Testis (tissue), 3 donors: ENCODE results near the gene B3GALNT2. TPM values are rescaled to one million over a fixed set of nuclear protein-coding genes. Genes with fewer than 3 reads are reported as not detected.
"Not testable (repeated sequence)": the region's sequence is repeated elsewhere in the genome, so short reads cannot be mapped to it uniquely, and the experiment has no call there.

Experiments
- DNase-seq: peaks from one replicate; pipeline ENCODE4 v3.0.0-alpha.2; 2019
- H3K27ac ChIP-seq, 2 donors: fragments of 200-600 bp; sonication (generic); one replicate each; pipeline ENCODE4 v1.5.1; 2019
- H3K27me3 ChIP-seq: fragments of 200-600 bp; sonication (generic); one replicate; pipeline ENCODE4 v1.5.1; 2019
- H3K36me3 ChIP-seq: fragments of 200-600 bp; sonication (generic); one replicate; pipeline ENCODE4 v1.5.1; 2017; ENCODE audit warnings: low read depth; ENCODE audit errors: missing control alignments
- H3K4me1 ChIP-seq: fragments of 200-600 bp; sonication (generic); one replicate; pipeline ENCODE4 v1.5.1; 2019
- H3K4me3 ChIP-seq, 2 donors: fragments of 200-600 bp; sonication (generic); one replicate each; pipeline ENCODE4 v1.5.1; 2017 to 2019
- H3K9me3 ChIP-seq: fragments of 200-600 bp; sonication (generic); one replicate; pipeline ENCODE4 v1.5.1; 2017
- POLR2A ChIP-seq: fragments of 450-650 bp; IDR thresholded peaks from one replicate; pipeline ENCODE4 v1.6.1; 2017; ENCODE audit warnings: antibody characterized with exemption, mild to moderate bottlenecking, moderate library complexity
- WGBS, 2 donors: methylation state at CpG; one replicate each; pipeline ENCODE4 v1.1.5; 2018; 5-methylcytosine and 5-hydroxymethylcytosine counted together
- intact Hi-C: fragments of 100-400 bp; cut with DNase I; formaldehyde crosslinking; loops from one replicate; pipeline ENCODE4 v1.15.1; 2023; ENCODE audit warnings: low total_unique reads
- polyA plus RNA-seq: library from polyadenylated mRNA; stranded (reverse); fragments of 350-450 nt; fragmentation: Illumina TruSeq; extraction: RNeasy Lipid Tissue Mini Kit (QIAGEN cat#74804); gene quantifications from one replicate; pipeline ENCODE4 v1.2.3, GENCODE V29; 2014; ENCODE audit warnings: low read depth, low replicate concordance; ENCODE audit not compliant: insufficient read depth
- total RNA-seq, 2 donors: library from RNA; depleted of rRNA; stranded (reverse); fragments of >200 nt; gene quantifications; one replicate each; pipeline ENCODE4 v1.2.3, GENCODE V29; 2016
- TF ChIP-seq, protein P1 (sequence below), 3 experiments: fragments of 450-650 bp in 2 of 3; fragments of 200-600 bp in 1 of 3; sonication (generic) in 1 of 3; IDR thresholded peaks; one replicate each; pipeline ENCODE4 v1.5.1; 2016 to 2019; ENCODE audit warnings: antibody characterized with exemption in 3 of 3, mild to moderate bottlenecking in 2 of 3, moderate library complexity in 1 of 3

B3GALNT2 gene
- total and polyA plus RNA-seq, 3 donors from 2014 or later: 18.3 to 62.5 (median 32.3) TPM

- Histone ChIP-seq H3K27me3 (no peaks in the 10 kb centered on the region), H3K27ac (no peak overlapping the region), H3K36me3 (no peaks in the 10 kb centered on the region), H3K4me1 (no peaks in the 10 kb centered on the region), H3K9me3 (no peaks in the 10 kb centered on the region), H3K4me3 (no peak overlapping the region)
- WGBS, 2 donors: 75 to 79% methylated on average over 3 of the region's 3 CpGs
- no peak for TF ChIP-seq POLR2A
- TF ChIP-seq, protein P1, sequence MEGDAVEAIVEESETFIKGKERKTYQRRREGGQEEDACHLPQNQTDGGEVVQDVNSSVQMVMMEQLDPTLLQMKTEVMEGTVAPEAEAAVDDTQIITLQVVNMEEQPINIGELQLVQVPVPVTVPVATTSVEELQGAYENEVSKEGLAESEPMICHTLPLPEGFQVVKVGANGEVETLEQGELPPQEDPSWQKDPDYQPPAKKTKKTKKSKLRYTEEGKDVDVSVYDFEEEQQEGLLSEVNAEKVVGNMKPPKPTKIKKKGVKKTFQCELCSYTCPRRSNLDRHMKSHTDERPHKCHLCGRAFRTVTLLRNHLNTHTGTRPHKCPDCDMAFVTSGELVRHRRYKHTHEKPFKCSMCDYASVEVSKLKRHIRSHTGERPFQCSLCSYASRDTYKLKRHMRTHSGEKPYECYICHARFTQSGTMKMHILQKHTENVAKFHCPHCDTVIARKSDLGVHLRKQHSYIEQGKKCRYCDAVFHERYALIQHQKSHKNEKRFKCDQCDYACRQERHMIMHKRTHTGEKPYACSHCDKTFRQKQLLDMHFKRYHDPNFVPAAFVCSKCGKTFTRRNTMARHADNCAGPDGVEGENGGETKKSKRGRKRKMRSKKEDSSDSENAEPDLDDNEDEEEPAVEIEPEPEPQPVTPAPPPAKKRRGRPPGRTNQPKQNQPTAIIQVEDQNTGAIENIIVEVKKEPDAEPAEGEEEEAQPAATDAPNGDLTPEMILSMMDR (IDR thresholded peaks at IDR 0.05): no peak
- DNase-seq: no peak
- intact Hi-C loops: no loop called here
Observed at GRCh38 chr1:235468004-235468403, 36.2 kb downstream of the B3GALNT2 start.

GRCh38 chr1:235465066-235465465 lies 39.2 kb downstream of the B3GALNT2 start:
- H3K36me3 ChIP-seq: no peaks in the 10 kb centered on the region
- 91 to 97% methylated on average over 3 of the region's 3 CpGs for WGBS, 2 donors
- H3K27ac ChIP-seq: no peak overlapping the region
- no peaks in the 10 kb centered on the region for H3K4me1 ChIP-seq
- H3K9me3 ChIP-seq: no peaks in the 10 kb centered on the region
- no peak overlapping the region for H3K4me3 ChIP-seq
- DNase-seq: no peak
- no peaks in the 10 kb centered on the region for H3K27me3 ChIP-seq
- TF ChIP-seq POLR2A: no peak
- TF ChIP-seq, protein P1 (IDR thresholded peaks at IDR 0.05): no peak
- intact Hi-C loops: no loop called here

DNA sequence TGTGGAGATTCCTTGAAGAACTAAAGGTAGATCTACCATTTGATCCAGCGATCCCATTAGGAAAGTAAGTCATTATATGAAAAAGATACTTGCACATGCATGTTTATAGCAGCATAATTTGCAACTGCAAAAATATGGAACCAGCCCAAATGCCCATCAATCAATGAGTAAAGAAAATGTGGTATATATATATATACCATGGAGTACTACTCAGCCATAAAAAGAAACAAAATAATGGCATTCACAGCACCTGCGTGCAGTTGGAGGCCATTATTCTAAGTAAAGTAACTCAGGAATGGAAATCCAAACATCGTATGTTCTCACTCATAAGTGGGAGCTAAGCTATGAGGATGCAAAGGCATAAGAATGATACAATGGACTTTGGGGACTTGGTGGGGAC lies 41.4 kb downstream of the B3GALNT2 start:
- DNase-seq, H3K27ac ChIP-seq, H3K4me3 ChIP-seq, H3K36me3 ChIP-seq, intact Hi-C loops, H3K27me3 ChIP-seq, H3K9me3 ChIP-seq, H3K4me1 ChIP-seq: not testable (repeated sequence)
- WGBS, 2 donors: 88 to 96% methylated on average over 3 of the region's 3 CpGs

DNA sequence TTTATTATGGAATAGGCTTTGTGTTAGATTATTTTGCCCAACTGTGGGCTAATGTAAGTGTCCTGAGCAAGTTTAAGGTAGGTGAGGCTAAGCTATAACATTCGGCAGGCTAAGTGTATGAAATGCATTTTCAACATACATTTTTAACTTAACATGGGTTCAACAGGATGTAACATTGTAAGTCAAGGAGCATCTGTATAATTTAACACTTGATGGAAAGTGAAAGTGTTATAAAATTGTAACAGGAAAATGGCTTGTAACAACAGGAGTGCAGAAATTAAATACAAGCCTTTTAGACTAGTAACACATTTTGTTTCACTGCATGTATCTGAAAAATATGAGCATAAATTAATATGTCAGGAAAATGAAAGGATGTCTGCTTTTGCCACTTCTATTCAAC lies 42.3 kb downstream of the B3GALNT2 start:
- Histone ChIP-seq H3K27me3 (no peaks in the 10 kb centered on the region), H3K27ac (no peak overlapping the region), H3K36me3 (no peaks in the 10 kb centered on the region), H3K4me1 (no peaks in the 10 kb centered on the region), H3K4me3 (no peak overlapping the region), H3K9me3 (no peaks in the 10 kb centered on the region)
- TF ChIP-seq POLR2A: no peak
- TF ChIP-seq, protein P1 (IDR thresholded peaks at IDR 0.05): no peak
- DNase-seq: no peak
- WGBS, 2 donors: 75 to 89% methylated on average over 1 of the region's 1 CpG
- intact Hi-C loops: no loop called here

DNA sequence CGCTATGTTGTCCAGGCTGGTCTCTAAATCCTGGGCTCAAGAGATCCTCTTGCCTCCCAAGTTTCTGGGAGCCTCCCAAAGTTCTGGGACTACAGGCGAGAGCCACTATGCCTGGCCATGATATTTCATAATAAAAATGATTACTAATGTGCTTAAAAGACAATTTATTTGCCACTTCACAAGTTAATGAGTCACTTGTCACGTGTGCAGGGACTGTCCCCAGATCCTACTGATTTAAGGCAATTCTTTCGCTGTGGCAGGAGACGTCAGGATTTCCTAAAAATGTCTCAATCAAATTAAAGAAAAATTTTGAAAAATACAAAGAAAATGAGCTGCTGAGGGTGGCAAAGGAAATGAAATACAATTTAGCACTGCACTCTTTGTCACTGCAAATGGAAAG lies 43.5 kb downstream of the B3GALNT2 start:
- WGBS, 2 donors: 94% methylated on average over 5 of the region's 5 CpGs
- intact Hi-C loops: no loop called here
- no peaks in the 10 kb centered on the region for H3K36me3 ChIP-seq
- no peak overlapping the region for H3K4me3 ChIP-seq
- H3K27me3 ChIP-seq: no peaks in the 10 kb centered on the region
- H3K27ac ChIP-seq: no peak overlapping the region
- H3K9me3 ChIP-seq: no peaks in the 10 kb centered on the region
- H3K4me1 ChIP-seq: no peaks in the 10 kb centered on the region
- DNase-seq: no peak
- TF ChIP-seq, protein P1 (IDR thresholded peaks at IDR 0.05): no peak
- no peak for TF ChIP-seq POLR2A

- H3K36me3 ChIP-seq, H3K9me3 ChIP-seq, intact Hi-C loops, H3K4me3 ChIP-seq, DNase-seq, H3K27me3 ChIP-seq, H3K27ac ChIP-seq, H3K4me1 ChIP-seq: not testable (repeated sequence)
- 96 to 97% methylated on average over 7 of the region's 7 CpGs for WGBS, 2 donors
Observed at GRCh38 chr1:235457856-235458255, 46.4 kb downstream of the B3GALNT2 start.
